Activated CD4-positive, alpha-beta T cell treated with anti-CD3 and anti-CD28 coated beads for 4 hours (primary cell): ENCODE results near the gene EXD3.

ENCODE experiments used
- DNase-seq, 2 donors: peaks; one replicate each; pipeline ENCODE4 v3.0.0-alpha.2; 2020

The EXD3 gene

GRCh38 chr9:137313326-137313936 is 109.5 kb downstream of the EXD3 start:
- DNase-seq, result no peak

GRCh38 chr9:137312852-137313325 is 110.1 kb downstream of the EXD3 start:
- no peak for DNase-seq

- no peak for DNase-seq
Observed at GRCh38 chr9:137311986-137312851, 110.7 kb downstream of the EXD3 start.

- peak in 1 of 2 donors; percentile 44 for DNase-seq
Observed at GRCh38 chr9:137311171-137311985, 111.6 kb downstream of the EXD3 start.

GRCh38 chr9:137310189-137311052 is 112.5 kb downstream of the EXD3 start:
- no peak for DNase-seq

DNA sequence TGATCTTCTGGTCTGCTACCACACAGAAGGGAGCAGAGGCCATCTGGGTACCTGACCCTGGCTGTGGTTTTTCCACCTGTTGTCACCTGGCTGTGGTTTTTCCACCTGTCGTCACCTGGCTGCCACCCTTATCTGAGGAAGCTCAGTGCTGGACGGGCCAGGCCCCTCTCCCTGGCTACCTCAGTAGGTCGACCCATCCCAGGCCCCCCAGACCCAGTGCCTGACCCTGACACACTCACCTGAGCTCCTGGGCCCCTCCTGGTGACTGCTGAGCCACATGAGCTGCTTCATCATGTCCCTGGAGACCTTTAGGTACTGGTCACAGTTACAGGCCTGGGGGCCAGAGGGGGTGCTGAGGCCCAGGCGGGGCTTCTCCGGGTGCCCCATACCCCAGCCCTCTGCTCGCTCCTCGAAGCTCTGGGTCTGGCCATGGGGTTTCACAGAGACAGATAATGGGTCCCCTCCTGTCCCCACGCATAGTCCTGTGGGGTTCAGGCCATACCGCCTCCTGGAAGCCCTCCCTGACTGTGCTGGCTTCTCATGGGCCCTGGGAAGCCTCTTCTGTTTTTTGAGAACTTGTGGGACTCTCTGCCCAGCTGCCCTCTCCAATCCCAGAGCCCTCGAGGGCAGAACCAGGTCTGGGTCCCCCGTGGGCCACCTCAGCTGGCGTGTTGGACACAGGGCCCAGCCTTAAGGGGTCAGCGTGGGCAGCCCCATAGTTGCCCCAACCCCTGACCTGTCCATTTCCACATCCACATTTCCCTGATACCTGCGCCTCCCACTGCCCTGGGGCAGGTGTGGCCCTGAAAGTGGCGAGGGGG is 113.4 kb downstream of the EXD3 start:
- DNase-seq, result no peak

DNA sequence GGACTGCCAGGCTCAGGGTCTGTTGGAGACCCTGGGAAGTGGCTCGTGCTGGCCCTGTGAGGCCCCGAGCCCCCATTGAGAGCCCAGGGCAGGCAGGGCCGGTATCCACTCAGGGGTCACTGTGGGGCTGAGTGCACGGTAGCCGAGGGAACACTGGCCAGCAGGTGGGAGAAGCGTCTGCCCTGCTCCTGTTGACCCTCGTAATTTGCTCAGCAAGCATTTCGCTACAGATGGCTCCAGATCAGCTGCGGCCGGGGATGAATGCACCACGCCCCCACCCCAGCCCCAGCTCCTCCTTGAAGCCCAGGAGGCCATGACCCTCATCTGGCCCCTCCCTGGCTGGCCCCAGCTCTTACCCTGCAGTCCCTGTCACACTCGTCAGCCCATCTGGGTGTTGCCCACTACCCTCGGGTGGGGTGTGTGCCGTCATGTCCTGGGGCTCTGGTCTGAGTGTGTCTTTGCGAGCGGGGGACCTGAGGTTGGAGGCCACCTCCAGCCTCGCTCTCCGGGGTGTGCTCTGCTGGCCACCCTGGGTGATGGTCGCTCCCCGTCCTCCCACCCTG is 114.8 kb downstream of the EXD3 start:
- DNase-seq, result no peak

- no peak for DNase-seq
Observed at GRCh38 chr9:137307255-137308056, 115.5 kb downstream of the EXD3 start.

DNA sequence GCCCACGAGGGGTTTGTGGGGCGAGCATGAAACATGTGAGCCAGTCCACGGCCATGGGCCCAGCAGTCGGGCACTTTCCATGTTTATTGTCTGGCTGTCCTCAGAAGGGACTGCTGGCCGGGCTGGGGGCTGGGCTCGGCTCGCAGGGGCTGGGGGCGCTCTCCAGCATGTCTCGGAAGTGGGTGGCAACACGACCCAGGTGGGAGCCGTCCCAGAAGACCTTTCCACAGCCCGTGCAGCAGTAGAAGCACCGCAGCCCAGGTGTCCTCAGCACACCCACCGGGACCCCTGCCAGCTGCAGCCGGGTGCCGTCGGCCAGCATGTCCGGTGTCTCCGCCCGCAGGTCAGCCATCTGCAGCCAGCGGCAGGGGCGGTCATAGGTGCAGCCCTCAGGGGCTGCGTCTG is 116.1 kb downstream of the EXD3 start:
- DNase-seq, result no peak

GRCh38 chr9:137306066-137306849 is 116.7 kb downstream of the EXD3 start:
- DNase-seq, result no peak

- no peak for DNase-seq
Observed at GRCh38 chr9:137305798-137306065, 117.2 kb downstream of the EXD3 start.

- peak; percentile 51 to 54 for DNase-seq
Observed at GRCh38 chr9:137305060-137305797, 117.7 kb downstream of the EXD3 start.

- no peak for DNase-seq
Observed at GRCh38 chr9:137304383-137305059, 118.4 kb downstream of the EXD3 start.

- DNase-seq, result no peak
Observed at GRCh38 chr9:137303893-137304382, 119.0 kb downstream of the EXD3 start.

DNA sequence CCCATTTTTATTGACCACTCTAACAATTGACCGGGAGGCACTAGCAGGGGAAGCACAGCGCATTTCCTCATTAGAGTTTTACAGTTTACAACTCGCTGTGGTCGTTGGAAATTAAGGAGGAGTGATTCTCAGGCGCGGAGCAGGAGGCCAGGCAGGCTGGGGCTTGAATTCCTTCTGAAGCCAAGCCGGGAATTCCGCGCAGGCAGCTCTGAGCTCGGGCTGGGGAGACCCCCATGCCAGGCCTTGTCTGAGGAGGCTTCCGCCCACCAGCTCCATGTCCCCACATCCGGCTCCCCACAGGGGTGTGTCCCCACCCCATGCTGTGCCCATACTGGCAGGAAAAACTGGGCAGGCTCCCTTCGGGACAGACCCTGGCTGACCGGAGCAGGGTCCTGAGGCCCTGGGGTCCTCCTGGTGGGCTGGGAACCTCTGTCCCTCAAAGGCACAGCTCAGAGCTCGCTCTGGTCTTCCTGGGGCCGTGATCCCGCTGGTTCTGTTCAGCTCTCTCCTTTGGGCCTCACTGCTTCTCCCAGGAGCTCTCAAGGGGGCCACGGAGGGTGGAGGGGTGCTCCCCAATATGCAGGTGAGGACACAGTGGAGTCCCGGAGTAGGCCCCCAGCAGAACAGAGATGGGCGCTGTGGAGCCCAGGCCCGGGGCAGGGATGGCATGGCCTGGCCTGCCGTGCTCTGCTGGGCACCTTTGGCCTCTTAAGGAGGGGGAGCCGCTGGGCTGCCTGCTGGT is 119.6 kb downstream of the EXD3 start:
- DNase-seq, result no peak

GRCh38 chr9:137302449-137303150 is 120.4 kb downstream of the EXD3 start:
- no peak for DNase-seq

DNA sequence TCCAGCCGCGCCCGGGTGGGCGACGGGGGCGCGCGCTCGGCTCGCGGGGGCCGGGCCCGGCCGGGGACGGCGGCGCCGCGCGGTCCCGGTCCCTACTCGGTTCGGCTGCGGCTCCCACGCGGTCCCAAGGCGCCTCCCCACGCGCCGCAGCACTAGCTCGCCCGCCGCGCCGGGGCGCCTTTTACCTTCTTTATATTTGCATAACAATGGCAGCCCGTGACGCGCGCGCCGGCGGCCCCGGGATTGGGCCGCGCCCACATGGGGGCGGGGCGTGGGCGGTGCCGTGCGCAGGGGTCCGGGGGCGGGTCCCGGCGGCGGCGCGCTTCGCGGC is 120.9 kb downstream of the EXD3 start, which contains the start of gene NRARP:
Gene NRARP, minus strand, starts transcription at position 154 of the 331 bp plus-strand sequence. CDS start 343 bp downstream, outside the sequence.
- DNase-seq, result peak; percentile 94 to 96
